Heart left ventricle (tissue), 13 donors: ENCODE results near the gene OR2L3.

Experiments used
- CTCF ChIP-seq, 12 donors: fragments of 200-600 bp; sonication (generic) in 4 of 12; IDR thresholded peaks; one replicate each; pipeline versions ENCODE4 v1.5.0 to v1.8.0; 2018 to 2022; ENCODE audit warnings: antibody characterized with exemption in 12 of 12, mild to moderate bottlenecking in 5 of 12
- POLR2A ChIP-seq, 2 donors: fragments of 450-650 bp; IDR thresholded peaks; one replicate each; pipeline ENCODE4 v1.6.1; 2017; ENCODE audit warnings: antibody characterized with exemption in 2 of 2, mild to moderate bottlenecking in 2 of 2, moderate library complexity in 2 of 2
- donor health status: ischemic (EF 13 %, LVEDD 7.1; RV severe dilation, severe dysfunction).
- donor health status: DM: no; HTN: yes; CAD: no.
- donor health status: DM: no; HTN: no; CAD: no.
- donor health status: ischemic (EF 25% LVEDD 6.9; RV normal size, moderate dysfunction).
- donor health status: ischemic (EF 25% LVEDD 5.7; RV mildly dilated, moderate dysfunction).
- donor health status: ischemic (EF 35%, LVEDD 5.7; RV mildly dilated, moderate dysfunction).
- donor health status: nonischemic (EF 11% LVEDD 7.7; RV severe dilation, severe dysfunction).
- donor health status: DM: yes; HTN: yes; CAD: no.
- donor health status: PGD.
- donor health status: ischemic (EF 29% LVEDD 5.4; RV normal size, mild dysfunction).
- donor health status: nonischemic (EF 23%, LVEDD 6.1; RV moderate dilation, normal function).

GRCh38 chr1:248094884-248095283 is 48.2 kb downstream of the OR2L3 start, which contains the start of gene OR2L13:
- TF ChIP-seq CTCF (IDR thresholded peaks at IDR 0.05) = no peak
- TF ChIP-seq POLR2A (IDR thresholded peaks at IDR 0.05) = no peak
